ENCODE measurements around the gene PAH. TPM values are rescaled to one million over a fixed set of nuclear protein-coding genes. Genes with fewer than 3 reads are reported as not detected.

PAH gene
- total and polyA plus RNA-seq, 9 donors: 0.23 to 2.6 (median 1.3) TPM; not detected in 4

GRCh38 chr12:102812344-102812743 lies 104.7 kb downstream of the PAH start:
- H3K36me3 ChIP-seq: no peaks in the 10 kb centered on the region
- DNase-seq: no peak
- intact Hi-C loops (cut with DNase I): no loop called here
- WGBS, 3 donors: 49 to 60% (median 58%) methylated on average over 8 of the region's 8 CpGs
- H3K27me3 ChIP-seq: no peaks in the 10 kb centered on the region
- no peak for TF ChIP-seq CTCF (IDR thresholded peaks at IDR 0.05)
- TF ChIP-seq POLR2A (IDR thresholded peaks at IDR 0.05): no peak
- TF ChIP-seq EP300 (IDR thresholded peaks at IDR 0.05): no peak
- H3K4me1 ChIP-seq (ENCODE audit: insufficient read depth): no peaks in the 10 kb centered on the region
- H3K4me3 ChIP-seq: no peak overlapping the region
- no peaks in the 10 kb centered on the region for H3K9me3 ChIP-seq
- no peak overlapping the region for H3K27ac ChIP-seq

- Histone ChIP-seq H3K4me3 (no peak overlapping the region), H3K36me3 (no peaks in the 10 kb centered on the region), H3K4me1 (ENCODE audit: insufficient read depth) (no peaks in the 10 kb centered on the region), H3K27me3 (no peaks in the 10 kb centered on the region), H3K27ac (no peak overlapping the region), H3K9me3 (no peaks in the 10 kb centered on the region)
- 25 to 33% (median 28%) methylated on average over 6 of the region's 6 CpGs for WGBS, 3 donors
- TF ChIP-seq CTCF (IDR thresholded peaks at IDR 0.05): no peak
- no peak for TF ChIP-seq POLR2A (IDR thresholded peaks at IDR 0.05)
- TF ChIP-seq EP300 (IDR thresholded peaks at IDR 0.05): no peak
- DNase-seq: peak in 4 of 5 donors; percentile 25 to 56 (median 46)
- intact Hi-C loops (cut with DNase I): no loop called here
Measured at GRCh38 chr12:102811110-102811737, 105.8 kb downstream of the PAH start.

- no peak overlapping the region for H3K4me3 ChIP-seq
- no peak for DNase-seq
- H3K27me3 ChIP-seq: no peaks in the 10 kb centered on the region
- H3K36me3 ChIP-seq: no peaks in the 10 kb centered on the region
- H3K4me1 ChIP-seq (ENCODE audit: insufficient read depth): no peaks in the 10 kb centered on the region
- TF ChIP-seq POLR2A (IDR thresholded peaks at IDR 0.05) (no peak), CTCF (IDR thresholded peaks at IDR 0.05) (no peak), EP300 (IDR thresholded peaks at IDR 0.05) (no peak)
- H3K9me3 ChIP-seq: no peaks in the 10 kb centered on the region
- 93 to 95% (median 93%) methylated on average over 3 of the region's 3 CpGs for WGBS, 3 donors
- H3K27ac ChIP-seq: no peak overlapping the region
- intact Hi-C loops (cut with DNase I): no loop called here
Measured at GRCh38 chr12:102808412-102808811, 108.6 kb downstream of the PAH start.

- no peak for DNase-seq
- intact Hi-C loops (cut with DNase I): no loop called here
- 30 to 72% (median 39%) methylated on average over 2 of the region's 2 CpGs for WGBS, 3 donors
- Histone ChIP-seq H3K4me1 (ENCODE audit: insufficient read depth) (no peaks in the 10 kb centered on the region), H3K27me3 (no peaks in the 10 kb centered on the region), H3K4me3 (no peak overlapping the region), H3K36me3 (no peaks in the 10 kb centered on the region), H3K9me3 (no peaks in the 10 kb centered on the region), H3K27ac (no peak overlapping the region)
- TF ChIP-seq CTCF (IDR thresholded peaks at IDR 0.05) (no peak), EP300 (IDR thresholded peaks at IDR 0.05) (no peak), POLR2A (IDR thresholded peaks at IDR 0.05) (no peak)
Measured at GRCh38 chr12:102806592-102806991, 110.5 kb downstream of the PAH start.
